HPDE6-E6E7 (cell line): ENCODE results near the gene SUCLG2.
A peak's percentile ranks its signal among the peaks of the same experiment; 100 is the strongest.

Experiments used
- DNase-seq: peaks from one replicate; pipeline ENCODE4 v3.0.0; 2011; ENCODE audit warnings: missing footprints; ENCODE audit errors: extremely low spot score

SUCLG2 gene

GRCh38 chr3:67648701-67649100 is 5.7 kb downstream of the SUCLG2 start:
- no peak for DNase-seq

GRCh38 chr3:67648229-67648628 is 6.2 kb downstream of the SUCLG2 start:
- no peak for DNase-seq

- peak; percentile 40 for DNase-seq
Measured at GRCh38 chr3:67647390-67647878, 7.0 kb downstream of the SUCLG2 start.

GRCh38 chr3:67646586-67647234 is 7.7 kb downstream of the SUCLG2 start:
- no peak for DNase-seq

GRCh38 chr3:67644827-67645226 is 9.6 kb downstream of the SUCLG2 start:
- DNase-seq = no peak

GRCh38 chr3:67642734-67643133 is 11.7 kb downstream of the SUCLG2 start:
- no peak for DNase-seq

- DNase-seq = no peak
Measured at GRCh38 chr3:67642190-67642589, 12.2 kb downstream of the SUCLG2 start.

- no peak for DNase-seq
Measured at GRCh38 chr3:67641451-67641850, 13.0 kb downstream of the SUCLG2 start.

- no peak for DNase-seq
Measured at GRCh38 chr3:67640023-67640660, 14.3 kb downstream of the SUCLG2 start.

GRCh38 chr3:67637255-67637900 is 17.0 kb downstream of the SUCLG2 start:
- no peak for DNase-seq

- no peak for DNase-seq
Measured at GRCh38 chr3:67635806-67636205, 18.6 kb downstream of the SUCLG2 start.

GRCh38 chr3:67635257-67635656 is 19.2 kb downstream of the SUCLG2 start:
- DNase-seq = no peak

GRCh38 chr3:67630666-67631362 is 23.6 kb downstream of the SUCLG2 start:
- DNase-seq = no peak

GRCh38 chr3:67624687-67625086 is 29.7 kb downstream of the SUCLG2 start:
- DNase-seq = no peak

GRCh38 chr3:67624078-67624477 is 30.3 kb downstream of the SUCLG2 start:
- DNase-seq = no peak

GRCh38 chr3:67622652-67623051 is 31.8 kb downstream of the SUCLG2 start:
- DNase-seq = no peak

GRCh38 chr3:67620869-67621268 is 33.5 kb downstream of the SUCLG2 start:
- DNase-seq = no peak

- no peak for DNase-seq
Measured at GRCh38 chr3:67619991-67620390, 34.4 kb downstream of the SUCLG2 start.

GRCh38 chr3:67617518-67617917 is 36.9 kb downstream of the SUCLG2 start:
- DNase-seq = no peak

GRCh38 chr3:67616046-67616445 is 38.4 kb downstream of the SUCLG2 start:
- no peak for DNase-seq

- DNase-seq = no peak
Measured at GRCh38 chr3:67614195-67614594, 40.2 kb downstream of the SUCLG2 start.

GRCh38 chr3:67610458-67610857 is 44.0 kb downstream of the SUCLG2 start:
- no peak for DNase-seq
